Medulla oblongata (tissue), 1 donor: ENCODE results near the gene EPRS1.
"Not testable (repeated sequence)": the region's sequence is repeated elsewhere in the genome, so short reads cannot be mapped to it uniquely, and the experiment has no call there.

ENCODE experiments used
- DNase-seq: peaks from one replicate; pipeline ENCODE4 v3.0.0-alpha.2; 2015; ENCODE audit errors: extremely low spot score

EPRS1 gene

DNA sequence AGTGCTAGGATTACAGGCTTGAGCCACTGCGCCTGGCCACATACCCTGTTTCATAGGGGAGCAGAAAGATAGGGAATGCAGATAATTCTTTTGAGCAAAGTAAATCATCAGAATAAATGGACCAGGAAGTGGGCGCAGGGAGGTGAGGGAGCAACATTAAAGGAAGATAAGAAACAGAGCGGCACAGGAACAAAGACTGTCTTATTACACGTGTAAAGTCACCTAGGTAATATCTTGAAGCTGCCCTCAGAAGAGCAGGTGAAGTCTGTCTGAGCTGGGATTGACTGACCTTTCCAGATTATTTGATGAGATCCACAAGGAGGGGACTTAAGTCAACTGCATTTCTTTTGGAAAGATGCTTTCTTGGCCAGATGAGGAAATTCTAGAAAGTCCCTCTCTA lies 7.7 kb downstream of the EPRS1 start:
- DNase-seq: no peak

DNA sequence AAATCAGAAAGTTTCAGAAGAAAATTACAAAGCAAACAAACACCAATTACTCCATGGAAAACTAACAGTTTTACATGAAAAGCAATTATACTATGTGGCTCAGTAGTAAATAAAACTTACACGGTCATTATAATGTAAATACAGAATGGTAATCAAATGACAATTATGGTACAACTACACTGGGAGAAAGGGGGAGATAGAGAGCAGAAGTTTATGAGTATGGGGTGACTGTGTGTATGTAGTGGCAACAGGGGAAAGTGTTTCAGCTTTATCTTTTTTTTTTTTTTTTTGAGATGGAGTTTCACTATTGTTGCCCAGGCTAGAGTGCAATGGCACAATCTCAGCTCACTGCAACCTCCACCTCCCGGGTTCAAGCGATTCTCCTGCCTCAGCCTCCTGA lies 8.5 kb downstream of the EPRS1 start:
- DNase-seq: not testable (repeated sequence)

- DNase-seq: no peak
Observed at GRCh38 chr1:220032911-220033310, 13.4 kb downstream of the EPRS1 start.

DNA sequence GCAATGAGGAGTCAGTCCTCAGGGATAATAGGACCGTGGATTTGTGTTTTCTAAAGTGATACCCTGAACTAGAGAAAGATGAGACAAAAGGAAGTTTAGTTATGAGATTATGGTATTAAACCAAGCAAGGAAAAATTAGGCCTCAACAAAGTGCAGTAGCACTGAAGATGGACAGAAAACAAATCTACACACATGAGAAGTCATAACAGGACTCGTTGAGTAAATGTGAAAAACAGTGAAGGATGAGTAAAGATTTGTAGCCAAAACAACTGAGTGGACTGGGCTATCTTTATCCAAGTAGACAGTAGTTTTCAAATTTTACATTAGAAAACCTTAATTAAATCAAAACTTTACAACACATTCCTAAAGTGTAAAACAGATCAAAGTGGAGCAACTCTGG lies 15.0 kb downstream of the EPRS1 start:
- no peak for DNase-seq

- DNase-seq: no peak
Observed at GRCh38 chr1:220028346-220028895, 17.9 kb downstream of the EPRS1 start.

- DNase-seq: no peak
Observed at GRCh38 chr1:220019071-220019470, 27.2 kb downstream of the EPRS1 start.

- DNase-seq: no peak
Observed at GRCh38 chr1:220013497-220013896, 32.8 kb downstream of the EPRS1 start.

GRCh38 chr1:220012259-220012658 lies 34.0 kb downstream of the EPRS1 start:
- no peak for DNase-seq

DNA sequence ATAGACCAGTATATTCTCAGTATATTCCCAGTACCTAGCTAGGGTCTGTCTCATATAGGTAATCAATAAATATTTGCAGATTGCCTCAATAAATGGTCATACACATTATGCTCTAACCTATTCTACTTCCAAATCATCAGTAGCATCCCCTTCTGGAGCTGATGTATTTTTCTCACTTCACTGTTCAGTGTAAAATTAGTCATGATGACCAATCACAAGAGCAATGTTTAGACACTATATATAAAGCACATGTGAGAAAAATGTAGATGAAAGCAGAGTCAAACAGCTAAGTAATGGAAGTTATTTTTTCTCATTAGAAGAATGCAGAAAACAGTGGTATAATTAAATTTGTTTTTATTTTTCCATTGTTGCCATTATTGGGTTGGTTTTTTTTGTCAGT lies 34.7 kb downstream of the EPRS1 start:
- no peak for DNase-seq

- DNase-seq: no peak
Observed at GRCh38 chr1:220007438-220007837, 38.9 kb downstream of the EPRS1 start.

GRCh38 chr1:220005489-220005888 lies 40.8 kb downstream of the EPRS1 start:
- DNase-seq: no peak

GRCh38 chr1:220003610-220004299 lies 42.5 kb downstream of the EPRS1 start:
- no peak for DNase-seq

GRCh38 chr1:220003015-220003414 lies 43.3 kb downstream of the EPRS1 start:
- no peak for DNase-seq

DNA sequence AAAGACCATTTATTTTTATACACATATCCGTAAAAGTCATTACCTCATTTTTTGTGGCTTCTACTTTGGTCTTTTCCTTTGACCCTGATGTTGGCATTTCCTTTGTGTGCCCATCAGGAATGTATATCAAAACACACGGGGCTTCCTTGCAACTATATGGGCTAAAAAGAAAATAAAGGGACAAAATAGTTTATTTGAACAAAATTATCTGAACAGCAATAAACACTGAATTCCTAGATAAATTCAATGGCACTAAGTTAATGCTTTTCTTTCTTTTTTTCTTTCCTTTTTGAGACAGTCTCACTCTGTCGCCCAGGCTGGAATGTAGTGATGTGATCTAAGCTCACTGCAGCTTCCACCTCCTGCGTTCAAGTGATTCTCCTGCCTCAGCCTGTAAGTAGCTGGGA lies 45.2 kb downstream of the EPRS1 start:
- no peak for DNase-seq

GRCh38 chr1:219999821-220000220 lies 46.5 kb downstream of the EPRS1 start:
- DNase-seq: no peak
